Measurements from ENCODE around the gene YY2. TPM values are rescaled to one million over a fixed set of nuclear protein-coding genes. Genes with fewer than 3 reads are reported as not detected.

The YY2 gene
- polyA plus RNA-seq, 3 donors from 2014 or later = 0.21 to 0.69 (median 0.48) TPM

GRCh38 chrX:21905313-21905712, 49.5 kb downstream of the YY2 start:
- H3K27me3 Mint-ChIP-seq (ENCODE audit: low read depth in 3 of 3) = no peaks in the 10 kb centered on the region
- H3K27ac Mint-ChIP-seq = no peak overlapping the region
- no peaks in the 10 kb centered on the region for H3K4me1 Mint-ChIP-seq
- H3K36me3 Mint-ChIP-seq = no peaks in the 10 kb centered on the region
- H3K9me3 Mint-ChIP-seq = no peaks in the 10 kb centered on the region
- DNase-seq = no peak
- no peak overlapping the region for H3K4me3 Mint-ChIP-seq

GRCh38 chrX:21905953-21906352, 50.2 kb downstream of the YY2 start:
- Mint-ChIP-seq H3K36me3 (peaks cover 0 to under 1% (median 0%) of the 10 kb centered on the region in 3 donors), H3K4me3 (no peak overlapping the region), H3K27ac (no peak overlapping the region), H3K9me3 (no peaks in the 10 kb centered on the region), H3K4me1 (no peaks in the 10 kb centered on the region), H3K27me3 (ENCODE audit: low read depth in 3 of 3) (peaks cover 0 to 2% (median 0%) of the 10 kb centered on the region in 3 donors)
- DNase-seq = no peak

GRCh38 chrX:21907260-21907659, 51.5 kb downstream of the YY2 start:
- Mint-ChIP-seq H3K4me3 (no peak overlapping the region), H3K27me3 (ENCODE audit: low read depth in 3 of 3) (peaks cover 0 to 6% (median 0%) of the 10 kb centered on the region in 3 donors), H3K4me1 (no peaks in the 10 kb centered on the region), H3K9me3 (no peaks in the 10 kb centered on the region), H3K36me3 (peaks cover 0 to 4% (median 0%) of the 10 kb centered on the region in 3 donors), H3K27ac (no peak overlapping the region)
- no peak for DNase-seq

Other genes starting within 250 kb of the YY2 start
- not detected for gene KLHL34, start 197.7 kb upstream of the YY2 start, polyA plus RNA-seq
- not detected for gene SMPX, start 97.9 kb upstream of the YY2 start, polyA plus RNA-seq
- gene MBTPS2, start 16.4 kb upstream of the YY2 start, polyA plus RNA-seq = 1 to 10 TPM; 4.4 to 6.9 (median 5.1) TPM
- 10 to 100 TPM; 42.6 to 84.1 (median 55.7) TPM for gene SMS, start 84.7 kb downstream of the YY2 start, polyA plus RNA-seq
- gene PHEX, start 176.3 kb downstream of the YY2 start, polyA plus RNA-seq = not detected